GM21447 (cell line): ENCODE results near the gene PSEN2.

ENCODE experiments used
- ATAC-seq: cut with Tn5 transposase; IDR thresholded peaks from one replicate; pipeline ENCODE4 v1.9.1; 2021; ENCODE audit not compliant: unreplicated experiment

PSEN2 gene

DNA sequence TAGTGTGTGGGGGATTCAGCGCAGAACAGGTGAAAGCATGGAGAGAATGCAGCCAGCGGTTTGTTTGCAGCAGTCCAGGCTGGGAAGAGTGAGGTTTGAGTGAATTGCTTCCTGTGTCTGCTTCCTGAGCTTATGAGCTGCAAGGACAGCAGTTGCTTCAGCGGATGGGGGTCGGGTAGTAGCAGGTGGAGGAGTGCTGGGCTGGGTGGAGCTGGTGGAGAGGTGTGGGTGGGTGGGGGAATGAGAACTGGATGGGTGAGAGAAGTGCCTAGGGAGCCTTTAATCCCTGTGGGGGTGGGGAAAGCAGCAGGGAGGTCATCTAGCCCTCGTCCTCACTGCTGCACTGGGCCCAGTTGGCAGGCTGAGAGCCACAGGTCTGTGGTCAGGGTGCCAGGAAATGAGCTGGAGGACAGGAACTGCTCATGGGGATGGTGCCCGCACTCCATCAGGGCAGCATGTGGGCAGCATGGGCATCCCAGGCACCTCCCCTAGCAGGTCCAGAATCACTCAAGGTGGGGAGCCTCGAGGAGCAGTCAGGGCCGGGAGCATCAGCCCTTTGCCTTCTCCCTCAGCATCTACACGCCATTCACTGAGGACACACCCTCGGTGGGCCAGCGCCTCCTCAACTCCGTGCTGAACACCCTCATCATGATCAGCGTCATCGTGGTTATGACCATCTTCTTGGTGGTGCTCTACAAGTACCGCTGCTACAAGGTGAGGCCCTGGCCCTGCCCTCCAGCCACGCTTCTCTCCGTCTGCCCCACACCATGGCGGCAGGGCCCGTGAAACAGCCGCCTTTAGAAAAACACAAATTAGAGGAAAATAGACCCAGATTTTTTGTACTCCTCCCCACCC is 14.8 kb downstream of the PSEN2 start:
- ATAC-seq = no peak

DNA sequence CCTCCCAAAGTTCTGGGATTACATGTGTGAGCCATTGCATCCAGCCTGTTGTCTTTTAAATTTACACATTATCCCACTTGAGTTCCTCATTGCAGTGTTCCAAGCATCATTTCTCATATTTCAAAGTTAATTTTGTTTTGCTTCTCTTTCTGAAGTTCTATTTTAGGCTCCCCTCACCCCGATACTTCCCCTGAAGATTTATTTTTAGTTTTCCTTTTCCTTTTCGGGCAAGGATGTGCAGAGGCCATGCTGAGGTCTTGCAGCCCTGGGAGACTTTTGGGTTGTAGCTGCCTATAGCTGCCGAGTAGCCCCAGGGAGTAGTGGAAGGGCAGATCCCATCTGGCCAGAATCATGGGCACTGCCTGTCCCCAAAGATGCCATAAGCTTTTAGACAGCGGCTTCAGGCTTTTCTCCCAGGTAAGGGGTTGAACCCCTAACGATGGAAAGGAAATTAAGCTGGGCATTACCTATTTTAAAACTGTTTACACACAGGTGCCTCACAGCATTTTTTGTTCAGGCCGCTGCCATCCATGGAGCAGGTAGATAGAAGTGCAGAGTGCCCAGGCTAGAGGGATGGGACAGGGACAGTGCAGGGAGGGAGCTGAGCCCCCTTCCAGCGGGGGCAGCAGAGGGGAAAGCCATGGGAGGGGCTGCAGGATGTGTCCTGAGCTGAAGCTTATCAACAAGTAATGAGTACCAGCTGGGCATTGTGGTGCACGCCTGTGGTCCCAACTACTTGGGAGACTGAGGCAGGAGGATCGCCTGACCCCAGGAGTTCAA is 15.9 kb downstream of the PSEN2 start:
- ATAC-seq = no peak

- no peak for ATAC-seq
Observed at GRCh38 chr1:226887006-226887405, 16.6 kb downstream of the PSEN2 start.

DNA sequence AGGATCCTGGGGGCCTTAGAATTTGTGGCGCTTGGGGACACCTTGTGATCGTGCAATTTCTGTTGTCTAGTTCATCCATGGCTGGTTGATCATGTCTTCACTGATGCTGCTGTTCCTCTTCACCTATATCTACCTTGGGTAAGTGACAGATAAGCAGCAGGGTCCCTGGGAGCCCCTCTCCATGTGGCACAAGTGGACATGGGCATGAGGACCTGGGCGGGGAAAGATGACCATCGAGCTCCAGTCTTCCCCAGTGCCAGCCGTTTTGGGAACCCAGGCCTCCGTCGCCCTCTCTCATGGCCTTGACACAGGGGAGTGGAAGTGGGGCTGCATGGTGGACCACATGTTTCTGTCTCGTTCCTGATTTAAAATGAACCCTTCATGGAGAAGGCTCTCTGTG is 17.6 kb downstream of the PSEN2 start:
- no peak for ATAC-seq

GRCh38 chr1:226888816-226889215 is 18.4 kb downstream of the PSEN2 start:
- ATAC-seq = no peak

DNA sequence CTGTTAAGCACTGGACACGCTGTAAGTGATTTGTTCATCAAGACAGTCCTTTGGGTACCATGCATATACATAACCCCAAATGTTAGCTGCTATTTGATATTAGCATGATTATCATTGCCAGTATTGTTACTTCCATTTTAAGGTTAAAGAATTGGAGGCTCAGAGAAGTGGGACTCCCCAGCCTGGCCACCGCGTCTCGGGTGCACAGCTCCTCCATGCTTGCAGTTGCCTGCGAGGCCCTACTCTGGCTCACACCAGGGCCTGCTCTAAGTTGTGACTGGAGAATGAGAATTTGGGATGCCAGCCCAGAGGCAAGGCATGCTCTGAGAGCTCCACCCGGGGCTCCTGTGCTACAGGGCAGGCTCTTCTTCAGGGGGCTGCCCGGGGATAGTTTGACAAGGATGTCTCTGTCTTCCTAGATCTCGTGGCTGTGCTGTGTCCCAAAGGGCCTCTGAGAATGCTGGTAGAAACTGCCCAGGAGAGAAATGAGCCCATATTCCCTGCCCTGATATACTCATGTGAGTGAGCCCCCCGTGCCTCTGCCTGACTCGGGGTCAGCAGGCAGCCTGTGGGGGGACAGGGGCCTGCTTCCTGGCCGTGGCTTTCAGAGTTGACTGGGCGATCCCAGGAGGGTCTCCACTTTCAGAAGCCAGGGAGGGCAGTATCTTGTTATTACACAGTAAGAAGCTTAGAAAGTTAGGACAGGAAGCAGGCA is 19.4 kb downstream of the PSEN2 start:
- ATAC-seq = no peak

DNA sequence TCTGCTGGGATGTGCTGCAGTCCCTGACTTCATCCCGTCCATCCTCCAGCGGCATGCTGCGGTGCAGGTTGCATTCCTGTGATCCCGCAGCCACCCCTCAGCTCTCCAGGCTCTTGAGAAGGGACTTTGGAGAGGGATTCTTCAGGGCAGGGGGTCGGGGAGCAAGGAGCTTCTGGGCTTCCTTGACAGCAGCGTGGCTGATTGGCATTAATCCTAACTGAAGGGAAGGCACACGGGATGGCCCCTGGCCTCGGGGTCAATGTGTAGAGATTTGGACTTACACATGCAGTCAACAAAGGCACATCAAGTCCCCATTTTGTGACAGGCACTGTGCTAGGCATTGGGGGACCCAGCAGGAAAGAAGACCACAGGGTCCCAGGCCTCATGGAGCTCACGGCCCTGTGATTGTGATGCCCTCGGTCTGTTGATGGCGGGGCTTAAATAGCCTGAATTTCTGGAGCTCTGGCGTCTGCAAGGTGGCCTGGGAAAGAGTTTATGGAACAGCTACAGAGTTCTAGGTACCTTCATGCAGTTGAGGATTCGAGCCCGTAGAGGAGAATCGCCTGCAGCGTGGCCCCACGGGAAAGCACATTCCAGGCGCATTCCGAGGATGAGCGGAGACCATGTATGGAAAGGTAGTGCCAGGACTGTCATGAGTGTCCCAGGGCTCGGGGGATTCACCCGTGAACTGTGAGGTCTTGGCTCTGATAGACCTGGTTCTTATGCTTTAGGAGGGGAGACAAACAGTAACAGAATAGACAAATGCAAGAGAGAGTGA is 20.1 kb downstream of the PSEN2 start:
- no peak for ATAC-seq

- ATAC-seq = no peak
Observed at GRCh38 chr1:226891346-226891745, 20.9 kb downstream of the PSEN2 start.

GRCh38 chr1:226891846-226892523 is 21.6 kb downstream of the PSEN2 start:
- ATAC-seq = no peak

GRCh38 chr1:226892524-226892875 is 22.1 kb downstream of the PSEN2 start:
- ATAC-seq = no peak

DNA sequence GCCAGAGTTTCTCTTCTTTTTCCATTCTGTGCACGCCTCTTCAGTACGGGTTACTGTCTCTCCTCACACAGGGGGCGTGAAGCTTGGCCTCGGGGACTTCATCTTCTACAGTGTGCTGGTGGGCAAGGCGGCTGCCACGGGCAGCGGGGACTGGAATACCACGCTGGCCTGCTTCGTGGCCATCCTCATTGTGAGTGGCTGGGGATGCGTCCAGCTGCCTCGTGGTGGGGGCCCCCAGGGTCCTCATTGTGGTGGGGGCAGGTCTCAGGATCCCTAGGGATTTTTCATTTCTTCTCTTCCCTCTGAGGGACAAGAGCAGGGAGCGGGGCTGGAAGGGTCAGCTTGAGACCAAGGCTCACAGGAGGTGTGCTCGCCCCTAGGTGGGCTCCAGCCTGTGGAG is 23.5 kb downstream of the PSEN2 start:
- ATAC-seq = no peak

DNA sequence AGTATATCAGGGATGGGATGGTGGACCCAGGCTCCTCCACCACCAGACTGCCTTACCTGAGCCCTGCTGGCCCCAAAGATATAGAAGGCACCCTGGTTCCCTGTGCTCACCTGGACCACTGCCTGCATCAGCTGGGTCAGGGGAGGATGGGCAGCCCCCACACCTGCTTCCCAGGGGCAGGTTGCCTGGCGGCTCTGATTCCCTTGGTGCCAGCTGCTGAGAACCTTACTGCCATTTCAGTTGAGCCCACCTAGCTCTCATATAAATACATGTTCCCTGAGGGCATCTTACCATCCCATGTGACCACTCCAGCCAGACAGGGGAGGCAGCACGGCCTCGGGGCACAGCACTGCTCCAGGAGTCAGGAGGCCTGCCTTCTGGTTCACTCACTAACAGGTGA is 24.4 kb downstream of the PSEN2 start:
- ATAC-seq = no peak

DNA sequence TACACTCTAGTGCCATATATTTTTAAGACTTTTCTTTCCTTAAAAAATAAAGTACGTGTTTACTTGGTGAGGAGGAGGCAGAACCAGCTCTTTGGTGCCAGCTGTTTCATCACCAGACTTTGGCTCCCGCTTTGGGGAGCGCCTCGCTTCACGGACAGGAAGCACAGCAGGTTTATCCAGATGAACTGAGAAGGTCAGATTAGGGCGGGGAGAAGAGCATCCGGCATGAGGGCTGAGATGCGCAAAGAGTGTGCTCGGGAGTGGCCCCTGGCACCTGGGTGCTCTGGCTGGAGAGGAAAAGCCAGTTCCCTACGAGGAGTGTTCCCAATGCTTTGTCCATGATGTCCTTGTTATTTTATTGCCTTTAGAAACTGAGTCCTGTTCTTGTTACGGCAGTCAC is 25.2 kb downstream of the PSEN2 start:
- no peak for ATAC-seq

DNA sequence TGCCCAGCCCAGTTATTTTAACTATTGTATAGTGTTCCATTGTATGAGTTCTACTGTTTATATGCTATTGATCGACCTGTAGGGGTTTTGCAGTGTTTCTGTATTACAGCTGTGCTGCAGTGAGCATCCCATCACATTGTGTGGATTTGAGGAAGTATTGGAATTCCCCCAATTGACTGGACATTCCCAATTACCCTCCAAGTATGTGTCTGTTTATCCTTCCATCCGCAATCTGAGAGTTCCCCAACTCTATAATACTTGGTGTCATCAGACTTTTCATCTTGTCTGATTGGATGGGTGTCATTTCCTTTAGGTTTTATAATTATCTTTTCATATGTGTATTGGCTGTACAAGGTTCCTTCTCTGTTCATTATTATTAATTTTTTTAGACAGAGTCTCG is 27.8 kb downstream of the PSEN2 start:
- no peak for ATAC-seq

GRCh38 chr1:226901421-226901820 is 31.0 kb downstream of the PSEN2 start:
- ATAC-seq = no peak

DNA sequence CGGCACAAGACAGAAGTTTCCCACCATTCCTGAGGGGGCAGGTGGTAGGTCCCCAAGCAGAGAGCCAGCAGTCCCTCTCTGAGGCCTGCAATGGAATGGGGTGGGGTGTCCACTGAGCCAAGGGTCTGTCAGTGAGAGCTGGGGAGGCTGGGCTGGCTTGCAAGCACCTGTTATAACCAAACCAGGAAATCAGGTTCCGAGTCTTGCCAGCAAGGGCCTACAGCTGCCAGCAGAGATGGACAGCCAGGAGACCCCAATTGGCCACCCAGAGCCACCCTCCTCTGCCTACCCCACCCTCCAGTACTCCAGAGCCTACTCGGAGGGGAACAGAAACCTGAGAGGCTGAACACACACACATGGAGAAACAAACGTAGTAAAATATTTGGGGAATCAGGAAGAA is 32.2 kb downstream of the PSEN2 start:
- no peak for ATAC-seq

- ATAC-seq = no peak
Observed at GRCh38 chr1:226903819-226904716, 33.7 kb downstream of the PSEN2 start.

- ATAC-seq = no peak
Observed at GRCh38 chr1:226904772-226905171, 34.4 kb downstream of the PSEN2 start.

- ATAC-seq = no peak
Observed at GRCh38 chr1:226908419-226908818, 38.0 kb downstream of the PSEN2 start.
